HG03575 (cell line): ENCODE results near the gene EBF3.

Experiments used
- ATAC-seq: cut with Tn5 transposase; IDR thresholded peaks from one replicate; pipeline ENCODE4 v1.9.1; 2021; ENCODE audit not compliant: unreplicated experiment, insufficient number of reproducible peaks, low FRiP score; ENCODE audit errors: extremely low read depth

EBF3 gene

DNA sequence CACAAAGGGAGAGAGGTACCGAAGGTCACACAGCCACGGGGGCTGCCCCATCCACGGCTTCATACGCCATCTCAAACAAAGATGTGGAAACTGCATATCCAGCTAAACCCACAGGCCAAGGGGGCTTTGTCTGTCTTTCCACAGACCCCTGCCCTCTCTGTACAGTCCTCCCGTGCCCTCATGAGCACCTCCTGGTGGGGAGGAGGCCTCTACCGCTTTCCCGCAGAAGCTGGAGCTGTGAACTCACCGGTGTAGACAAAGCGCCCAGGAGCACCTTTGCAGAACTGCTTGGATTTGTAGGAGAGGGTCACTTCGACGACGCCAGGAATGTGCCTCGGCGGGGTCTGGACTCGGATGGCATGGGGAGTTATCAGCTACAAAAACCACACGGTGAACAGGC lies 97.2 kb downstream of the EBF3 start:
- ATAC-seq = no peak

DNA sequence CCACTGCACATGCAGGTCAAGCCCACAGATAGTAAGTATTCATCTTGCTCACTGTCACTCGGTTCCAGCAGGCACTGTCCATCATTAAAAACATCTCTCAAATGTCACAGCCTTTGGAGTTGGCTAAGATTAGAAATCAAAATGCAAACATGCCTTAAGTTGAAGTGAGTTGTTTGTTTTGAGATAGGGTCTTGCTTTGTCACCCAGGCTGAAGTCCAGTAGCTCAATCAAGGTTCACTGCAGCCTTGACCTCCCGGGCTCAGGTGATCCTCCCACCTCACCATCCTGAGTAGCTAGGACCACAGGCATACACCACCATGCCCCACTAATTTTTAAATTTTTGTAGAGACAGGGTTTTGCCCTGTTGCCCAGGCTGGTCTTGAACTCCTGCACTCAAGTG lies 98.1 kb downstream of the EBF3 start:
- ATAC-seq = no peak

DNA sequence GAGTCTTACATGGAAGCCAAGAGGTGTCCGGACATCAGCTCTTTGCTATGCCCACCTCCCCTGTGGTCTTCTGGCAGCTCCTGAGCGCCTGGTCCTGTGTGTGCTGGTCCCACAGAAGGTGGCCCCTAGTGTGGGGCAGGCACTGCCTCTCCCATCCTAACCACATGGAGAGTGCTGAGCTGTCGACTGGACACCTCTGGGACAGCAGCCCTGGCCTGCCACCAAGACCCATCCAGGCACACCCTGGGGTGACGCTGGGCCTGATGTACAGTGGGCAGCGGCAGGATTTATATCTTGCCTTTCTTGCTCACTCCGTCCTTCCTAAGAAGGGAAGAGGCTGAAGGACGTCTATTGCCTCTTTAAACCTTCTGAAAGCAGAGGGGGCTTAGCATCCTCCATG lies 98.7 kb downstream of the EBF3 start:
- ATAC-seq = no peak

DNA sequence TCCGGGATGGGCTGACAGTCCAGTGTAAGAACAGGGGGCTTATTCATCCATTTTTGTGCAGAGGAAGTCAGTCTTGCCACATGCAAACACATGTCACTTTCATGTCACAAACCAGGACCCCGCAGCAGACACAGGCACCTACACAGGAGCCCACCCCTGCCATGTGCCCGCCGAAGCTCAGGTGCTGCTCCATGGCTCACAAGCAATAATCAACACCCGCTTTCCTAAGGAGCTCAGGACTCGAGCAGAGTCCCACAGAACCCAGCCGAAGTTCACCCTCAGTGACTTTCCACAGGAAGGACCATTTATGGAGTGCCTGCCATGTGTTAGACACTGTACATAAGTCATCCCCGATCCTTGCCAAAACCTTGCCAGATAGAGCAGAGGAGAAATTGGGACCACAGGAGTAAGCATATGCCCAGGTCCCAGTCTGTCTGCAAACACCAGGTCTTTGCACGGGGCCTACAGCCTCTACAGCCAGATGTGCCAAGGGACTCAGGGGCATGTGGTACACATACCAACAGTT lies 99.4 kb downstream of the EBF3 start:
- ATAC-seq = no peak

DNA sequence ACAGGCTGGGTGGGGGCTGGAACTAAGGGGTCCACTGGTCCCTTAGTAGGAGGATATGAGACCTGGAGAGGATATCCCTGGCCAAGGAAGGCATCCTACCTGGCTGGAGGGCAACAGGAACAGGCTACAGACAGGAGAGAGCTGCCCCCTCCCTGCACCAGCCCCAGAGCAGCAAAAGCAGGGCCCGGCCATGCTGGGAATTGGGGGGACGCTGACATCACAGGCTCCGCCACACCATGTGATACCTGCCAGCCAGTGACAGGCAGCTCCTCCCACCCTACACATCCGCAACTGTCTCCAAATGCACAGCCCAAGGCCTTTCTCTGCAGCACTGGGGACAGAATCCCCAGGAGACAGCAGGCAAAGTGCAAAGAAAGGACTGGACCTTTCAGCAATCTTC lies 100.0 kb downstream of the EBF3 start:
- ATAC-seq = no peak

DNA sequence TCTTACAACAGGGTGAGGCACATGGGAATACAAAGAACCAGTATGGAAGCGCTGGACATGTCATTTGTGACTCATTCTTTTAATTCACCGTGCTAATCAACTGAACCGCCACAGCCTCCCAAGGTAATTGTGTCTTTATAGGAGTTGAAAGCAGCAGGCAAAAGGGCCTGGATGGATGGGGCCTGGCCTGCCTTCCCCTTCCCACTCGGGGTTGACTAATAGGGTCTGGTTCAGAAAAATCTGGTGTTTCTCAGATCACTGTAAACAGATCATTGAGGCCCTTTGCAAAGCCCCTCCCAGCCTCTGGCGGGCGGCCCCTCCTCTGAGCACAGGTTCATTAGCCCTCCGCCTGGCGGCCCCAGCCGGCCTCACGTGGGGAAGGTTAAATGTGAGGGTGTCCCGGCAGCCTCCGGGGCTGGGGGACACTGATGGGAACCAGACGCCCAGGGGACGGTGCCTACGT lies 100.8 kb downstream of the EBF3 start:
- ATAC-seq = no peak

DNA sequence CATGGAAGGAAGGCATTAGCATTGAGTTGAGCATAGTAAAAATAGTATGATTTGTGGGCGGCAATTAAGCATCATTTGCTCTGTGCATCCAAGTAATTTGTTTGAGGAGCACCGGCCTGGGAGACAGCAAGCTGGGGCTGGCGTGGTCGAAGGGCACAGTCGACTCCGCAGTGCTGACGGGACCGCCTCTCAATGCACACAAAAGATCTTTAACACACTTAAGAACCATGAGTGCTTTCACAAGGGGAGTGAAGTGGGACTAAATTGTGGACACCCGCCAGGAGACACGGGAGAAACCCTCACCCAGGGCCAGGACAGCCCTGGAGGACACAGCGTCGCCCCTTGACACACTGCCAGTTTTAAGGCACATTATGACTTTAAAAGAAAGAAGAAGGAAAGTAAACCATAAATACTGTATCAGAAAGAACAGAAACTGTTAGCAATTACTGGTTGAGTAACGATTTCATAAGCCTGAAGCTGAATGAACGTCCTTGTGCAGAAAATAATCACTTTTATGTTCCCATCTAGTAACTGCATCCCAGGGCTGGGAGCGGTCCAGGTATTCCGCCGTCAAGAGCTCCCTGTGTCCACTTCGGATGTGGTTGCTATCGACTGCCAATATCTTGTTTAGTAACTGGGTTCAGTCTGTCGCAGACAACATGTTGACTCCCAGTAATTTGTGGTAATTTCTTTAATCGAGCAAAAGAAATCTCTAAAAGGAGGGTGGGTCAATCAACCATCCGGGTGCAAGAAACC lies 102.1 kb downstream of the EBF3 start:
- no peak for ATAC-seq

DNA sequence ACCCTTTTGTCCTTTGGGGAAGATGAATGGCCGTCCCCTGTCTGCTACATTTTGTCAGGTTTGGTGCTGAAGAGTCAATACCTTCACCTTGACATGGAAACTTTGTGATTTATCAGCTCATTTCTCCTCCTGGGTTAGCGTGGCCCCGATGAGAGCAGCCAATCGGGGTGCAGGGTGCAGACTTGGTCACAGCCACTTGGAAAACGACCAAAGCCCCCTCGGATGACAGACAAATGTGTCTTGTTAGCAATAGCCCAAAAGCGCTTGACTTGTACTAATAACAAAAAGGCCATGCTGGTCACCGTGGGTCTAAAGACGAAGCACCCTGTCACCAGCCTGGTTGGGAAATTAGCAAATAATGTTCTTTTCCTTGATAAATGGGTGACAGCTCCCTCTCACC lies 103.7 kb downstream of the EBF3 start:
- no peak for ATAC-seq

DNA sequence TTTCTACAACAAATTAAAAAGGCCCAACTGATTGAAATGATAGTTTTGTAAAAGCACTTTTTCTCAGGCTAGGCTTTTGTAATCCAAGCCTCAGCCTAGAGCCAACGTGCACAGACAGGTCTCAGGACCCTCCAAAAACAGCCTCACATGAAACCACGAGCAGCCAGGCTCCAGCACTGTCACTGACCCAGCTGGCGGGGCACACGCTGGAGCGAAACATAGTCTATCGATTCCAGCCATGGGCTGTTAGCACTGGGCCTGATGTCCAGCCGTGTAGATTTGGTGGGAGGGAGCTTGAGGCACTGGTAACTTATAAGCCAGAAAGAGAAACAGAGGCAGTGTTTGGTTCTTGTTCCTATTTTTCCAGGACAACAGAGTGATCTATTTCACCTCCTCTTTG lies 104.5 kb downstream of the EBF3 start:
- no peak for ATAC-seq

DNA sequence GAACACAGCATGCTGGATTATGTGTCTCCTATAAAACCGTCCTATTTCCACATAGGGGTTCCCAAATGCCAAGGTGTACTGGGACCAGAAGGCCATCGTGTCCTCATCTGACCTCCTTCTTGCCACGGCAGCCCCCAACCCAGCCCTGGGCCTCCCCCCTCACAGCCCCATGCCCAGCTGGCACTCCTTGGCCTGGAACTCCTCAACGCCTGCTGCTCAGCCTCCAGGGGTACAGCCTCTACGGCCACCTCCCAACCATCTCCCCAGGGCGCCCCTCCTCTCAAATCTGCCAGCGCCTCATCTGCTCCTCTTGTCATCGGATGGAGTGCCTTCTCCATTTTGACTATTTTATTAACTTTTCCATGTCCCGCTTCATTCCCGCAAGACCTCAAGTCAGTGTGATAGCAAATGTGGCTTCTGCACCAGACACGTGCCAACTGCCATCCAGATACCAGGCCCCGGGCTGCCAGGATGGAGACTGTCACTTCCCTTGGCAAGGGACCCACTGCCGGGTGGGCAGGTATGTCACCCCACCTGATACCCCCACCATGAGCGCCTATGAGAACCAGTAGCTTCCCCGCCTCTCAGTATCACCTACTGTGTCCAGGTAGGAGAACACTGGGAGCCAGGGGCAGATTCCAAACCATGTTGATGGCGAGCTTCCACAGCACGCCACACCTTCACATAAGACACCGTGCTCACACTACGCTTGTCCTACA lies 106.7 kb downstream of the EBF3 start:
- ATAC-seq = no peak

DNA sequence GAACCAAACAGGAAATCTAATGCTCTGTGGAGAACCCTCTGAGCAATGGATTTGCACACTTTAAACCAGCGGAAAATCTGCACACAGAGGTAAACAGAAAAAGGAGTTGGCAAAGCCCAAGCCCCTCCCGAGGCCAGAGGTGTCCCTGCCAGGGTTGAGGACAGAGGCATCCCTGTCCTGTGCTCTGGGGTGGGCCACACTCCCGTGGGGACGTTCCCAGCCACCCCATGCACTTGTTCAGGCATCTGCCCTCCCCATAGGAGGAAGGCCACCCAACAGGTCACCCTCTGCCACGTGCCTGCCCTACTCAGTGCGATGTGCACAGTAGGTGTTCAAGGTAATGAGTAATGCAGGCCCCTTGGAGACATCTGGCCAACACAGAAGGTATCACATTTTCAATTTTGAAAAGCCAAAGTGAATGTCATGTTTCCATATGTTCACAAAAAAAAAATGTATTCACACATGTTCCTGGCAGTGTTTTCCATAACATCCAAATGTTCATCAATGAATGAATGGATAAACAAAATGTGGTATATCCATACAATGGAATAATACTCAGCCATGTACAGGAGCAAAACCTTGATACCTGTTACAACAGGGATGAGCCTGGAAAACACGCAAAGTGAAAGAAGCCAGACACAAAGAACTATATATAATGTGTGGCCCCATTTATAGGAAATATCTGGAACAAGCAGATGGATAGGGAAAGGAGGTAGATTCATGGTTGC lies 108.1 kb downstream of the EBF3 start:
- ATAC-seq = no peak

DNA sequence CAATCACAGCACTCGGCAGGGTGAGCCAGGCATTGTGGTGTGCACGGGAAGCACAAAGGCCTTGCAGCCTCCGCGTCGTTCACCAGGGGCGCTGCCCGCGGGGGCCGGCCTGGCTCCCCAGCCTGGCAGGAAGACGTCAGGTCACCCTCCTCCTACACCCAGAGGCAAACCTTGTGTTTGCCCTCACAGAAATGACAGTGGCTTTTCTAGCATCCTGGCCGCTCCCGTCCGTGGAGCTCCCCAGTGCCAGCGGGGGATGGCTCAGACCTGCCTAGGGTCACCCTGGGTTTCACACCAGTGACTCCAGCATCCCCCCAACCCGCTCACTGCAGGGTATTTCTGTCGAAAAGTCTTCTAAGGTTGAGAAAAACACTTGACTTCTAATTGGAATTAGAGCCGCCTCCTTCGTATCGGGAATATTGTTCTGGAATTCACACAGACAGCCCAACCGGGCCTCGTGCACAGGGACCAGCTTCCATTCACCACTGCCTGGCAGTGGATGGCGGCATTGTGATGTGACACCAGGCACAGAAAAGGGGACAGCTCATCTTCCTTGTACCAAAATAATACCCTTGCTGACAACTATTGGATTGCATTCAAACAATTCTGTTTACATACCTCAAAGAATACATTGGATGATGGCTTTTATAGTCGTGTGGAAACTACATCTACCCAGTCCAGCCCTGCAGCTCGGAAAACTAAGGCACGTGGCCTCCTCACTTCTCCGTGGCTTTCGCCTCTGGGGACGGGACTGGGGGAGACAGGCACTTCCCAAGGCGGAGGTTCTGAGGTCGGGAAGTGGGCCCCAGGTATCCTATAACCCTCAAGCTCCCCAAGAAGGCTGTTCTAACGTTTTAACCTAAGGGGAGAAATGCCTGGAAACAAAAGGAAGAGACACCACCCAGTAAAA lies 109.0 kb downstream of the EBF3 start:
- no peak for ATAC-seq

DNA sequence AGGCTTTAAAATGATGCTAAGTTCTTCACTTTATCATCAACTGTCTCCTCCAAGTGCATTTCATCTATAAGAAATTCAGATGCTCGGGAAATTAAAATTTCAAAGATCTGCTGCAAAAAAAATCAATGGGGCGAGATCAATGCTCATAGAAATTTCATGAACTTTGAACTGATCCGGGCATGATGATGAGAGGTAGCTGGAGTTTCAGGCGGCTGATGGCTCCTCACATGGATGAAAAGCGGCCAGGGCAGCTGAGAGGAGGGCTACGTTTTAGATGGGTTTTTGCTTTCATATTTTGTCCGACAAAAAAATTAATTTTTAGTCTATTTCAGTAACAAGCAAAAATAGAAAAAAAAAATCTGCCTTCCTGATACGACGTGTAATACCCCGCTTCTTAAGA lies 109.9 kb downstream of the EBF3 start:
- no peak for ATAC-seq

DNA sequence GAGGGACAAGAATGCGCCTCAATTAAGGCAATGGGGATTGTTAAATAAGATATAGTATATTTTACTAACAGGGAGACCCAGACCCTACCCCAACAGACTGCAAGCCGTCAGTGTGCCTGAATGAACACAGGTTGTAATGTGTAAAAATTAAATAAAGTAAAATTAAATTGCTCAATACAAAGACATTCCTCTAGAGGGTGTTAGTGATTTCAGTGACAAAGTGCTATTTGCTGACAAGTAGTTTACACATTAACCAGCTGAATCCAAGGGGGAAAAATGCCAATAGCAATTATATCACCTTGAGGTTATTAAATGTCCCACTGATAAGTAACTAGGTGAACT lies 110.5 kb downstream of the EBF3 start:
- no peak for ATAC-seq

DNA sequence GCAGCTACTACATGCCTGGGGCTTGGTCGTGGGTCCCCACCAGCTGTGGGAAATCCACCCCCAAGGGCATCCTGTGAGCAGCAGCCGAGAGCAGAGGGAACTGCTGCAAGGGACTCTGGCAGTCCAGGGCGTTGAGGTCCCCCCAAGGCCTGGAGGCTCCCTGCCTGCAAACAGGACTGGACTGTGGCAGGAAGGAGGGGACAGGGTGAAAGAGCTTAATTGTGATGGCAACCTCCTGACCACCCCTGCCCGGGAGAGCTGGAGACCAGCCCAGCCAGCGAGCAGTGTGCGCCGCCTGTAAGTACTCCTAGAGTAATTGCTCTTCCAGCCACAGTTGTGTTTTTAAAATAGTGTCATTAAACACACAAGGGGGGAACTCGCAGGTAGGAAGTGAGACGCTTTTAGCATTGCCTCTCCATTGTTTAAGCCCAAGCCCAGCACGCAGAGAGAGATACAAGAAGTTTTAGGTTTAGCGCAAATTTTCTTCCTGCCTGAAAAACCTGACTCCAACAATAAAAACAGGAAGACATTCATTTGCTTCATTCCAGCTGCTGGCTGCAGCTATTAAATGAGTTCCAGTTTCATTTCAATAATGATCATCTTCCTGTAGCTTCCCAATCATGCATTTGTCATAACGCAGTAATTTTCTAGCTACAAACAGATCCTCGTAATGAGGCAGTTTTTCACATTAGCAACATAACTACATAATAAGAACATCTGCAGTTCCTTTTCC lies 111.1 kb downstream of the EBF3 start:
- no peak for ATAC-seq

DNA sequence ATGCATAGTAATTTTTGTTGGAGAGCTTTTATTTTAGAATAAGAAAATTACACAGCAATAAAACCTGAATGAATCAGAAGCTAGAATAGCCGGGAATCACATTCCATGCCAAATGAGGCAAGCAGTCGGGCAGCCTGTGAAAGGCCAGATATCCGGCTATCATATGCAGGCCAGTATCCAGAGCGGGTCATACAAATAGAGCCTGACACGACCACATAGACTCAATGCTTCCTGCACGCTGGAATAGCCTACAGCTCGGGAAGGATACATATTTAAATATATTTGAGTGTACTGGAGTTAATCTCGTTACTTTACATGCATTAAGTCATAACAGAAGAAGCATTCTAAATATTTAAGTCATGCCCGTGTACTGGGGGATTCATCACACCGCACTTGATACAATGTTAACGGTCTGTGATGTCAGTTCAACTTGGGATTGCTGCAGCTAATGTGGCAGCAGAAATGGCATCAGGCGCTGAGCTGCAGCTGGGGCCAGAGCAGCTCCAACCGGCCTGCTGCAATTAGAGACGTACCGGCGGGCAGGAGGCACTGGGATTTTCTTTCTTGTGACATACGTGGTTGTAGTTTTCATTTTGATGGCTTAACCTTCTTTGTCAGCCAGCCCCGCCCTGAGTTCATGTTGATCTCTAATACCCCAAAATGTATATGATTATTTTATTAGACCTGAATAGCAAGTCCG lies 112.0 kb downstream of the EBF3 start:
- no peak for ATAC-seq

DNA sequence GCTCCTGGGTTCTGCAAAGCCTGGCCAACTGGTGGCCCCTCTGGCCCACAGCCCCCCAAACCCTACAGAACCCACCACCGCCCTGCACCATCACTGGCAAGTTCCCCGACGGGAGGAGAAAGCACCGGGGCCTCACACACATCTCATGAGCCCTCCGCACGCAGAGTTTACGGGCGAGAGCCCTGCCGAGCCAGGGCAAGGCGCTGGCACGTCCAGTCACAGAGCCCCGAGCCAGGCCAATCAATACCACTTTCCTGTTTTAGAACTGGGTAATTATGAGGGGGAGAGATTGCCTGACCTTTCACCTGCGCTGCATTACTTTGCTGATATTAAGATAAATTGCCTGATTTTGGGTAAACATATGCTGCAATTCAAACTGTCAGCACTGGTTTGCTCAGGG lies 113.3 kb downstream of the EBF3 start:
- no peak for ATAC-seq

DNA sequence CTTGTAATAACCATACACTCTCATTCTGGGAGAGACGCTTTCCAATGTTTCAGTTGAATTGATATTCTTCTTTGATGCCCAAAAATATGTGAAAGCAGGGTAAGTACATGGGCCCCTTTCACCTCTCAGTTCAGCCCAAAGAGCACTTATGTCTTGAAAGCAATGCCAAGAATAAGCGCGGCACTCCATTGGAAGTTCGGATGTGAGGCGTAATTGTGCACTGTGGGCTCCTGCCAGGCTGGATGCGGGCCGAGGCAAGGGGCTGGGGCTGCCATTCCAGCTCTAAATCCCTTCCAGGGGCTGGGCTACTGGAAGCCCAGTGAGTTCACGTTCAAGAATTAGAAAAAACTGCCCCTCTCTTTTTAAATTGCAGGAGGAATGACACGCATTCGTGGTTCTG lies 113.8 kb downstream of the EBF3 start:
- ATAC-seq = no peak
